HG03064 (cell line): ENCODE measurements around the gene KRTAP10-5.
"Not testable (repeated sequence)": the region's sequence is repeated elsewhere in the genome, so short reads cannot be mapped to it uniquely, and the experiment has no call there.

Experiments used
- ATAC-seq: cut with Tn5 transposase; IDR thresholded peaks from one replicate; pipeline ENCODE4 v1.9.1; 2021; ENCODE audit warnings: low read depth; ENCODE audit not compliant: unreplicated experiment

The KRTAP10-5 gene

GRCh38 chr21:44552136-44552535 lies 28.3 kb downstream of the KRTAP10-5 start:
- no peak for ATAC-seq

- ATAC-seq: no peak
These were observed 29.0 kb downstream of the KRTAP10-5 start, which contains the start of gene KRTAP10-2 for GRCh38 chr21:44551340-44551961. TSS of gene KRTAP10-2 (minus strand) at chr21:44551505. CDS start at chr21:44551458, 47 bp downstream.

- no peak for ATAC-seq
These were observed 29.6 kb downstream of the KRTAP10-5 start for GRCh38 chr21:44550807-44551206.

- not testable (repeated sequence) for ATAC-seq
These were observed 30.1 kb downstream of the KRTAP10-5 start for GRCh38 chr21:44550285-44550684.

- no peak for ATAC-seq
These were observed 30.7 kb downstream of the KRTAP10-5 start for GRCh38 chr21:44549525-44550211.

- no peak for ATAC-seq
These were observed 31.5 kb downstream of the KRTAP10-5 start for GRCh38 chr21:44548922-44549321.

- ATAC-seq: no peak
These were observed 32.0 kb downstream of the KRTAP10-5 start for GRCh38 chr21:44548381-44548780.

- no peak for ATAC-seq
These were observed 32.6 kb downstream of the KRTAP10-5 start for GRCh38 chr21:44547656-44548331.

GRCh38 chr21:44544566-44544965 lies 35.8 kb downstream of the KRTAP10-5 start:
- ATAC-seq: no peak

GRCh38 chr21:44542716-44543115 lies 37.7 kb downstream of the KRTAP10-5 start:
- no peak for ATAC-seq

- ATAC-seq: no peak
These were observed 39.6 kb downstream of the KRTAP10-5 start for GRCh38 chr21:44540741-44541288.

- no peak for ATAC-seq
These were observed 40.3 kb downstream of the KRTAP10-5 start, which contains the start of gene KRTAP10-1 for GRCh38 chr21:44539991-44540666. TSS of gene KRTAP10-1 (minus strand) at chr21:44540195. CDS start at chr21:44540150, 45 bp downstream.

- ATAC-seq: no peak
These were observed 41.4 kb downstream of the KRTAP10-5 start for GRCh38 chr21:44539046-44539445.

- ATAC-seq: no peak
These were observed 42.2 kb downstream of the KRTAP10-5 start for GRCh38 chr21:44537930-44538911.

GRCh38 chr21:44535963-44536362 lies 44.4 kb downstream of the KRTAP10-5 start:
- no peak for ATAC-seq

GRCh38 chr21:44534688-44535087 lies 45.7 kb downstream of the KRTAP10-5 start:
- ATAC-seq: no peak

GRCh38 chr21:44533891-44534627 lies 46.3 kb downstream of the KRTAP10-5 start:
- no peak for ATAC-seq

GRCh38 chr21:44533121-44533890 lies 47.1 kb downstream of the KRTAP10-5 start:
- ATAC-seq: no peak
